SK-N-DZ (cell line): ENCODE data around the gene FCMR.

Experiments
- DNase-seq: peaks from one replicate; pipeline ENCODE4 v3.0.0-alpha.2; 2015; ENCODE audit warnings: low spot score

Gene FCMR

GRCh38 chr1:206900149-206900548 lies 21.6 kb downstream of the FCMR start:
- DNase-seq, result no peak

- no peak for DNase-seq
Observed at GRCh38 chr1:206899717-206900116, 22.0 kb downstream of the FCMR start.

- DNase-seq, result no peak
Observed at GRCh38 chr1:206898915-206899431, 22.8 kb downstream of the FCMR start.

- no peak for DNase-seq
Observed at GRCh38 chr1:206898089-206898914, 23.4 kb downstream of the FCMR start.

- DNase-seq, result no peak
Observed at GRCh38 chr1:206897175-206897574, 24.6 kb downstream of the FCMR start, which contains the start of gene IL24. Gene IL24 (plus strand): TSS chr1:206897443. CDS start chr1:206897833, 390 bp downstream.

GRCh38 chr1:206896261-206896660 lies 25.5 kb downstream of the FCMR start:
- no peak for DNase-seq

GRCh38 chr1:206895837-206896242 lies 25.9 kb downstream of the FCMR start:
- DNase-seq, result no peak

GRCh38 chr1:206895325-206895724 lies 26.4 kb downstream of the FCMR start:
- no peak for DNase-seq

GRCh38 chr1:206893380-206893779 lies 28.4 kb downstream of the FCMR start:
- no peak for DNase-seq

GRCh38 chr1:206892351-206892984 lies 29.3 kb downstream of the FCMR start:
- no peak for DNase-seq

GRCh38 chr1:206891412-206891811 lies 30.3 kb downstream of the FCMR start:
- no peak for DNase-seq

- no peak for DNase-seq
Observed at GRCh38 chr1:206890125-206891060, 31.3 kb downstream of the FCMR start.

GRCh38 chr1:206887701-206888100 lies 34.0 kb downstream of the FCMR start:
- no peak for DNase-seq

GRCh38 chr1:206886831-206887230 lies 34.9 kb downstream of the FCMR start:
- no peak for DNase-seq

GRCh38 chr1:206885341-206886060 lies 36.2 kb downstream of the FCMR start:
- DNase-seq, result no peak

- DNase-seq, result no peak
Observed at GRCh38 chr1:206883876-206884275, 37.9 kb downstream of the FCMR start.

GRCh38 chr1:206883160-206883559 lies 38.6 kb downstream of the FCMR start:
- DNase-seq, result no peak

- DNase-seq, result no peak
Observed at GRCh38 chr1:206882555-206882954, 39.2 kb downstream of the FCMR start.

GRCh38 chr1:206880314-206880713 lies 41.4 kb downstream of the FCMR start:
- DNase-seq, result no peak

- no peak for DNase-seq
Observed at GRCh38 chr1:206878456-206878855, 43.3 kb downstream of the FCMR start.
